CD4-positive, alpha-beta T cell (primary cell): Measurements from ENCODE around the gene COL16A1. TPM values are rescaled to one million over a fixed set of nuclear protein-coding genes. Genes with fewer than 3 reads are reported as not detected.

ENCODE experiments used
- ATAC-seq: fragments of 200-7000 bp; cut with Tn5 transposase; one replicate; pipeline ENCODE4 v1.10.0; 2022; ENCODE audit warnings: mild to moderate bottlenecking; ENCODE audit not compliant: poor library complexity
- CTCF ChIA-PET: fragments of 350-600 bp; sonication (Branson Sonifier 250); formaldehyde crosslinking; loops from one replicate; lab custom pipeline; 2021; ENCODE audit warnings: antibody characterized with exemption, inconsistent platforms; lab: Charles Lee
- POLR2A ChIA-PET: fragments of 350-600 bp; sonication (Branson Sonifier 250); formaldehyde crosslinking; loops from one replicate; lab custom pipeline; 2021; ENCODE audit warnings: antibody characterized with exemption, inconsistent platforms; lab: Charles Lee
- DNase-seq, 14 experiments: peaks; one replicate each; pipeline ENCODE4 v3.0.0-alpha.2; 2013 to 2020; ENCODE audit warnings: mixed read lengths in 2 of 14
- H3K27ac ChIP-seq, 2 donors: one replicate each; pipeline versions ENCODE4 v1.5.1 to v1.7.0; 2013; ENCODE audit warnings: low read length in 2 of 2, low read depth in 1 of 2, mild to moderate bottlenecking in 1 of 2
- H3K27me3 ChIP-seq, 2 experiments: 1 replicate in 1 of 2; 2 replicates in 1 of 2; pipeline versions ENCODE4 v1.6.1 to v1.7.0; 2013; ENCODE audit warnings: low read length in 2 of 2, control low read depth in 1 of 2, mild to moderate bottlenecking in 1 of 2, moderate library complexity in 1 of 2; ENCODE audit not compliant: insufficient read depth in 2 of 2, control insufficient read depth in 1 of 2
- H3K36me3 ChIP-seq: one replicate; pipeline ENCODE4 v1.6.1; 2013; ENCODE audit warnings: low read length, control low read depth; ENCODE audit not compliant: insufficient read depth
- H3K4me1 ChIP-seq: one replicate; pipeline ENCODE4 v1.6.1; 2013; ENCODE audit warnings: low read length, control low read depth; ENCODE audit not compliant: insufficient read depth
- H3K4me3 ChIP-seq: one replicate; pipeline ENCODE4 v1.5.1; 2013; ENCODE audit warnings: mild to moderate bottlenecking, low read length, moderate library complexity
- H3K9me3 ChIP-seq, 2 experiments: 1 replicate in 1 of 2; 2 replicates in 1 of 2; pipeline versions ENCODE4 v1.6.1 to v1.7.0; 2013; ENCODE audit warnings: low read length in 2 of 2, mild to moderate bottlenecking in 2 of 2, control low read depth in 1 of 2, moderate library complexity in 1 of 2; ENCODE audit not compliant: control insufficient read depth in 1 of 2, insufficient read depth in 1 of 2
- H3K27ac Mint-ChIP-seq: one replicate; pipeline ENCODE4 v1.8.0; 2020; ENCODE audit warnings: mixed read lengths
- H3K27me3 Mint-ChIP-seq: one replicate; pipeline ENCODE4 v1.8.0; 2021; ENCODE audit warnings: mixed read lengths
- H3K36me3 Mint-ChIP-seq: one replicate; pipeline ENCODE4 v1.8.0; 2021; ENCODE audit warnings: low read depth, mixed read lengths
- H3K4me1 Mint-ChIP-seq: one replicate; pipeline ENCODE4 v1.8.0; 2021; ENCODE audit warnings: low read depth, mixed read lengths
- H3K4me3 Mint-ChIP-seq: one replicate; pipeline ENCODE4 v1.8.0; 2020; ENCODE audit warnings: mild to moderate bottlenecking, mixed read lengths
- H3K9me3 Mint-ChIP-seq: one replicate; pipeline ENCODE4 v1.8.0; 2020; ENCODE audit warnings: mixed read lengths
- CTCF ChIP-seq: fragments of 200-600 bp; IDR thresholded peaks from one replicate; pipeline ENCODE4 v1.8.0; 2022; ENCODE audit warnings: antibody characterized with exemption, mild to moderate bottlenecking
- intact Hi-C, 2 experiments: fragments of 100-400 bp; cut with DNase I in 1 of 2; cut with micrococcal nuclease in 1 of 2; formaldehyde crosslinking; loops; one replicate each; pipeline versions ENCODE4 v1.15.1 to v1.9.0; 2023 to 2025; cut with DNase I, micrococcal nuclease
- total RNA-seq, 174 experiments: library from RNA in 2 of 174; stranded (reverse) in 2 of 174; gene quantifications; one replicate each; pipeline ENCODE4 v1.2.3 and lab custom pipeline; 2021 to 2026

Gene COL16A1
- total RNA-seq, 2 experiments from 2014 or later, result not detected

- H3K27ac ChIP-seq, result no peak overlapping the region
- intact Hi-C loops, result no loop called here
- H3K4me1 Mint-ChIP-seq, result peaks cover 10% of the 10 kb centered on the region
- H3K9me3 Mint-ChIP-seq, result no peaks in the 10 kb centered on the region
- no peak for DNase-seq
- H3K4me3 Mint-ChIP-seq, result no peak overlapping the region
- ChIA-PET POLR2A (no interaction called here), CTCF (no interaction called here)
- no peak overlapping the region for H3K4me3 ChIP-seq
- H3K27me3 ChIP-seq, result peaks cover 25 to 34% of the 10 kb centered on the region in 2 experiments
- H3K9me3 ChIP-seq, result peaks cover 0 to 7% of the 10 kb centered on the region in 2 experiments
- peaks cover 44% of the 10 kb centered on the region for H3K27me3 Mint-ChIP-seq
- H3K4me1 ChIP-seq, result peaks cover 10% of the 10 kb centered on the region
- H3K27ac Mint-ChIP-seq, result no peak overlapping the region
- ATAC-seq, result no peak
- H3K36me3 ChIP-seq, result no peaks in the 10 kb centered on the region
- no peak for TF ChIP-seq CTCF
- H3K36me3 Mint-ChIP-seq, result no peaks in the 10 kb centered on the region
These were observed 88.4 kb downstream of the COL16A1 start for GRCh38 chr1:31615414-31615813.

- POLR2A ChIA-PET, result no interaction called here
- intact Hi-C loops, result no loop called here
These were observed 89.3 kb downstream of the COL16A1 start for GRCh38 chr1:31614414-31615005.

GRCh38 chr1:31609514-31610118 is 94.2 kb downstream of the COL16A1 start:
- intact Hi-C loops, result no loop called here
- no peaks in the 10 kb centered on the region for H3K9me3 ChIP-seq
- POLR2A ChIA-PET, result no interaction called here
- H3K4me1 ChIP-seq, result no peaks in the 10 kb centered on the region
- Mint-ChIP-seq H3K9me3 (no peaks in the 10 kb centered on the region), H3K36me3 (no peaks in the 10 kb centered on the region), H3K27me3 (peaks cover 10% of the 10 kb centered on the region), H3K4me3 (no peak overlapping the region), H3K4me1 (no peaks in the 10 kb centered on the region), H3K27ac (no peak overlapping the region)
- H3K36me3 ChIP-seq, result no peaks in the 10 kb centered on the region
- DNase-seq (no peak), ATAC-seq (no peak)
- no peak overlapping the region for H3K4me3 ChIP-seq
- no peak for TF ChIP-seq CTCF
- no peak overlapping the region for H3K27ac ChIP-seq
- H3K27me3 ChIP-seq, result no peaks in the 10 kb centered on the region
- CTCF ChIA-PET, result no interaction called here

More at GRCh38 chr1:31614414-31615005, 89.3 kb downstream of the COL16A1 start:
- Histone ChIP-seq H3K36me3 (no peaks in the 10 kb centered on the region), H3K4me3 (no peak overlapping the region), H3K27me3 (peaks cover 24 to 32% of the 10 kb centered on the region in 2 experiments), H3K9me3 (peaks cover 0 to 7% of the 10 kb centered on the region in 2 experiments), H3K4me1 (peaks cover 10% of the 10 kb centered on the region), H3K27ac (no peak overlapping the region)
- no peak for DNase-seq
- no peaks in the 10 kb centered on the region for H3K9me3 Mint-ChIP-seq
- no peak for ATAC-seq
- CTCF ChIA-PET, result no interaction called here
- H3K4me1 Mint-ChIP-seq, result peaks cover 10% of the 10 kb centered on the region
- peaks cover 40% of the 10 kb centered on the region for H3K27me3 Mint-ChIP-seq
- H3K4me3 Mint-ChIP-seq, result no peak overlapping the region
- no peak overlapping the region for H3K27ac Mint-ChIP-seq
- TF ChIP-seq CTCF, result no peak
- H3K36me3 Mint-ChIP-seq, result no peaks in the 10 kb centered on the region
